SH-SY5Y (cell line): ENCODE results near the gene STX3.

Experiments
- GATA2 ChIP-seq: IDR thresholded peaks from 2 replicates; pipeline ENCODE4 v1.6.1; 2011; ENCODE audit warnings: mild to moderate bottlenecking, low read depth, low read length
- GATA3 ChIP-seq: IDR thresholded peaks from 2 replicates; pipeline ENCODE4 v1.6.1; 2011; ENCODE audit warnings: low read depth, mild to moderate bottlenecking, low read length, moderate library complexity

STX3 gene

GRCh38 chr11:59746111-59746510 lies 9.1 kb upstream of the STX3 start:
- TF ChIP-seq GATA3 (no peak), GATA2 (no peak)

- no peak for TF ChIP-seq GATA3
- no peak for TF ChIP-seq GATA2
Observed at GRCh38 chr11:59753650-59754493, 1.3 kb upstream of the STX3 start.

- no peak for TF ChIP-seq GATA2
- TF ChIP-seq GATA3: no peak
Observed at GRCh38 chr11:59754494-59754858, 700 bp upstream of the STX3 start.

- no peak for TF ChIP-seq GATA2
- TF ChIP-seq GATA3: no peak
Observed at GRCh38 chr11:59755701-59756557, 753 bp downstream of the STX3 start.

GRCh38 chr11:59756558-59756840 lies 1.3 kb downstream of the STX3 start:
- TF ChIP-seq GATA3: no peak
- no peak for TF ChIP-seq GATA2

- TF ChIP-seq GATA3 (no peak), GATA2 (no peak)
Observed at GRCh38 chr11:59756845-59757244, 1.7 kb downstream of the STX3 start.

GRCh38 chr11:59758401-59759037 lies 3.3 kb downstream of the STX3 start:
- no peak for TF ChIP-seq GATA2
- TF ChIP-seq GATA3: no peak

- TF ChIP-seq GATA2 (no peak), GATA3 (no peak)
Observed at GRCh38 chr11:59759900-59760299, 4.7 kb downstream of the STX3 start.

GRCh38 chr11:59760771-59761170 lies 5.6 kb downstream of the STX3 start:
- TF ChIP-seq GATA2: no peak
- TF ChIP-seq GATA3: no peak

GRCh38 chr11:59761993-59762392 lies 6.8 kb downstream of the STX3 start:
- TF ChIP-seq GATA2 (no peak), GATA3 (no peak)

GRCh38 chr11:59765068-59765735 lies 10.0 kb downstream of the STX3 start:
- no peak for TF ChIP-seq GATA3
- TF ChIP-seq GATA2: no peak

GRCh38 chr11:59766542-59767224 lies 11.5 kb downstream of the STX3 start:
- TF ChIP-seq GATA2 (no peak), GATA3 (no peak)

- TF ChIP-seq GATA2 (no peak), GATA3 (no peak)
Observed at GRCh38 chr11:59767225-59767611, 12.0 kb downstream of the STX3 start.

GRCh38 chr11:59769111-59769510 lies 13.9 kb downstream of the STX3 start:
- TF ChIP-seq GATA3: no peak
- no peak for TF ChIP-seq GATA2

GRCh38 chr11:59769828-59770227 lies 14.7 kb downstream of the STX3 start:
- TF ChIP-seq GATA3 (no peak), GATA2 (no peak)
